ENCODE results near the gene DIP2B. TPM values are rescaled to one million over a fixed set of nuclear protein-coding genes. Genes with fewer than 3 reads are reported as not detected.

The DIP2B gene
- total RNA-seq, 1 donor from 2014 or later = 8.5 TPM

DNA sequence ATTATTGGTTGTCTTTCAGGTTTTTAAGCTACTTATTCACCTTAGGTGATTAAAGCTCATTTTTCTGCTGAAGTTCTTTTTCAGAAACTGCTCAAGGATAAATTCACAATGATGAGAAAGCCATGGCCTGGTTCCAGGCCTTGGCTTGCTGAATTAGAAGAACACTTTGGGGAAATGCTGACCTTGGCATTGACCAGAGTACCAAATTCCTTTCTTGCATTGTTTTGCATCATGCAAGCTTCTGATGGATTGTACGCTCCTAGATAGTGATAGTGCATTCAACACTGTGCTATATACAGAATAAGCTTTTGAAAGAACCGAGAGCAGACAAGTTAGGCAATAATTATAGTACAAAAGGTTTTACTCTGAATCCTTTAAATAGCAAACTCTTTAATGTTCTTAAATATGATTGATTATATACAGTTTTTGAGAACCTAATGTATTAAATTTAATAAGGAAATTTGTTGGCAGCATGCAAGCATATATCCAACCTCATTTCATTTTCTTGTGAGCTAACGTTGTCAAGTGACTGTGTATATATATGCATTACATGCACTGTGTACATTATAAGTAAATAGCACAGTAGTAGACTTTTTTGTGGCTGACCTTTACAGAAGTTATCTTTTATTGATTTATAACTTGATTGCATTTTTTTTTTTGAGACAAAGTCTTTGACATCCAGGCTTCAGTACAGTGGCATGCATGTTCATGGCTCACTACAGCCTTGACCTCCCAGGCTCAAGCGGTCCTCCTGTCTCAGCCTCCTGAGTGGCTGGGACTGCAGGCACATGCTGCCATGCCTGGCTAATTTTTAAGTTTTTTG is 99.2 kb downstream of the DIP2B start:
- H3K27ac ChIP-seq = no peak overlapping the region

DNA sequence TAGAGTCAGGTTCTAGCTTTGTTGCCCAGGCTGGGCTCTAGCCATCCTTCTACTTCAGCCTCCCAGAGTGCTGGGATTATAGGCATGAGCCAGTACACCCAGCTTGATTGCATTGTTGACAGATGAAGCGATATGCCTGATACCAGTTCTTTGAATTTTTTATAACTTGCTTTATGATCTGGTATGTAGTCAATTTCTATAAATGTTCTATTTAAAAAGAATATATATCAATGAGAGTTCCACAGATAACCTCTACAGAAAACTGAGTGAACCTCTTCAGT is 99.8 kb downstream of the DIP2B start:
- DNase-seq (ENCODE audit: low spot score in 2 of 2) = no peak
- Histone ChIP-seq H3K36me3 (no peaks in the 10 kb centered on the region), H3K27ac (no peak overlapping the region)

More for the DNA sequence above, 99.2 kb downstream of the DIP2B start:
- Histone ChIP-seq H3K9me3 (no peaks in the 10 kb centered on the region), H3K4me3 (no peak overlapping the region), H3K27me3 (no peaks in the 10 kb centered on the region), H3K4me1 (peaks cover 0 to 6% of the 10 kb centered on the region in 2 donors), H3K36me3 (no peaks in the 10 kb centered on the region)
- peak in 1 of 2 donors; percentile 71 for DNase-seq (ENCODE audit: low spot score in 2 of 2)
- intact Hi-C loops (cut with DNase I) = no loop called here
- TF ChIP-seq, protein P1, sequence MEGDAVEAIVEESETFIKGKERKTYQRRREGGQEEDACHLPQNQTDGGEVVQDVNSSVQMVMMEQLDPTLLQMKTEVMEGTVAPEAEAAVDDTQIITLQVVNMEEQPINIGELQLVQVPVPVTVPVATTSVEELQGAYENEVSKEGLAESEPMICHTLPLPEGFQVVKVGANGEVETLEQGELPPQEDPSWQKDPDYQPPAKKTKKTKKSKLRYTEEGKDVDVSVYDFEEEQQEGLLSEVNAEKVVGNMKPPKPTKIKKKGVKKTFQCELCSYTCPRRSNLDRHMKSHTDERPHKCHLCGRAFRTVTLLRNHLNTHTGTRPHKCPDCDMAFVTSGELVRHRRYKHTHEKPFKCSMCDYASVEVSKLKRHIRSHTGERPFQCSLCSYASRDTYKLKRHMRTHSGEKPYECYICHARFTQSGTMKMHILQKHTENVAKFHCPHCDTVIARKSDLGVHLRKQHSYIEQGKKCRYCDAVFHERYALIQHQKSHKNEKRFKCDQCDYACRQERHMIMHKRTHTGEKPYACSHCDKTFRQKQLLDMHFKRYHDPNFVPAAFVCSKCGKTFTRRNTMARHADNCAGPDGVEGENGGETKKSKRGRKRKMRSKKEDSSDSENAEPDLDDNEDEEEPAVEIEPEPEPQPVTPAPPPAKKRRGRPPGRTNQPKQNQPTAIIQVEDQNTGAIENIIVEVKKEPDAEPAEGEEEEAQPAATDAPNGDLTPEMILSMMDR (IDR thresholded peaks at IDR 0.05) = no peak

DNA sequence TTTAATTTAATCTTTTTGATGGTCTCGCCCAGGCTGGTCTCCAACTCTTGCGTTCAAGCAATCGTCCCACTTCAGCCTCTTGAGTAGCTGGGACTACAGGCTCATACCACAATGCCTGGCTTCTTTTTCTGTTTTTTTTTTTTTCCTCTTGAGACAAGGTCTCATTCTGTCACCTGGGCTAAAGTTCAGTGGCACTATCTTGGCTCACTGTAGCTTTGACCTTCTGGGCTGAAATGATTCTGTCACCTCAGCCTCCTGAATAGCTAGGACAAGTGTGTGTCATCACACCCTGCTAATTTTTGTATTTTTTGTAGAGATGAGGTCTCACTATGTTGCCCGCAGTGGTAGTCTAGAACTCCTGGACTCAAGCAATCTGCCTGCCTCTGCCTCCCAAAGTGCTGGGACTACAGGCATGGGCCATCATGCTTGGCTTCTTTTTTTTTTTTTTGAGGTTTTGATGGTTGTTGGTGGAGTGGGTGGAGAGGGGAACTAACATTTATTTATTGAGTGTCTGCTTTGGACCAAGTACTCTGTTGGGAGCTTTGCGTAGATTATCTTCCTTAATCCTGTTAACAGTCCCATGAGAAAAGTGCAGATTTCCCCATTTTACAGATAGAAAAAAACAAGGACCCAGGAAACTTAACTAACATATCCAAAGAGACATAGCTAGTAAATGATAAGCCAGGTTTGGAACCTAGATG is 102.0 kb downstream of the DIP2B start:
- no peaks in the 10 kb centered on the region for H3K36me3 ChIP-seq
- no peak overlapping the region for H3K27ac ChIP-seq
- DNase-seq (ENCODE audit: low spot score in 2 of 2) = no peak
- no peaks in the 10 kb centered on the region for H3K27me3 ChIP-seq
- intact Hi-C loops (cut with DNase I) = no loop called here
- peaks cover 0 to 12% of the 10 kb centered on the region in 2 donors for H3K4me1 ChIP-seq
- H3K4me3 ChIP-seq = no peak overlapping the region
- TF ChIP-seq, protein P1 (IDR thresholded peaks at IDR 0.05) = no peak
- H3K9me3 ChIP-seq = no peaks in the 10 kb centered on the region

More for the DNA sequence above, 99.8 kb downstream of the DIP2B start:
- intact Hi-C loops (cut with DNase I) = no loop called here
- Histone ChIP-seq H3K9me3 (no peaks in the 10 kb centered on the region), H3K4me3 (no peak overlapping the region), H3K4me1 (peaks cover 0 to 6% of the 10 kb centered on the region in 2 donors), H3K27me3 (no peaks in the 10 kb centered on the region)
- TF ChIP-seq, protein P1 (IDR thresholded peaks at IDR 0.05) = no peak

DNA sequence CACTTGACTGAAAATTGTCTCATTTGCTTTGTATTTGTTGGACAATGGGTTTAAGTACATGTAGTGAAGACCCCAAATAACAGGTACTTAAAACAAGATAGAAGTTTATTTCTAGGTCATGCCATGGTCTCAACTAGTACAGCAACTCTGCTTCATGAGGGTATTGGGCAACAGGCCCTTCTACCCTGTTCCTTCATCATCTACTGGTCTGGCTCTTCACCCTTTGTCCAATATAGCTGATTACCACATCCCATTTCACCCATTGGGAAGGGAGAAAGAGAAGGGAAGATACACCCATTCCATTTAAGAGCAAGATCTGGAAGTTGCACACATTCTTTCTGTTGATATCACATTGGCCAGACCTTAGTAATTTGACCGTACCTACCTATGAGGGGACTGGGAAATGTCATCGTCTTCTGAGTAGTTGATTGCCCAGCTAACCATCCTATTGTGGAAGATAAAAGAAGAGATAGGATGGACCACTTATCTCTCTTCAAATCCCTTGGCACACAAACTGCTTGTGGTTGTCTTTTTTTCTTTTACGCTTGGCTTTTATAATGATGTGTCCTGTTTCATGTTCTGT is 104.6 kb downstream of the DIP2B start:
- H3K27me3 ChIP-seq = no peaks in the 10 kb centered on the region
- intact Hi-C loops (cut with DNase I) = no loop called here
- no peak overlapping the region for H3K4me3 ChIP-seq
- H3K27ac ChIP-seq = no peak overlapping the region
- DNase-seq (ENCODE audit: low spot score in 2 of 2) = no peak
- TF ChIP-seq, protein P1 (IDR thresholded peaks at IDR 0.05) = no peak
- peaks cover 0 to 6% of the 10 kb centered on the region in 2 donors for H3K4me1 ChIP-seq
- no peaks in the 10 kb centered on the region for H3K9me3 ChIP-seq
- H3K36me3 ChIP-seq = no peaks in the 10 kb centered on the region

DNA sequence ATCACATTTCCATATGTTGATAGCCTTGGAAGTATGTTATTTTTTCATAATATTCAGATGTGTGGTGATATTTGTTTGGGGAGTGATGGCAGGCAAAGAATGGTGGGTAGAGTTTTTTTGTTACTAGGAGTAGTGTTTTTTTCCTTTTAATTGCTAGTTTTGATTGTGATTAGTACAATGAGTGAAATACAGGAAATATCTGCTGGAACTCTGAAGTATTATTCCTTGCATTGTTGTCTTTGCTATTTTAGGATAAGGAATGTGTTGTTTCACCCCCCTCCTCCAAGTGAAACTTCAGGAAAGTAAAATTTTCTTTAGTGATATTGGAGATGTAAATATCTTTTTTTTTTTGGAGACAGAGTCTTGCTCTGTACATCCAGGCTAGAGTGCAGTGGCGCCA is 105.4 kb downstream of the DIP2B start:
- Histone ChIP-seq H3K9me3 (no peaks in the 10 kb centered on the region), H3K27ac (no peak overlapping the region), H3K4me3 (no peak overlapping the region), H3K36me3 (no peaks in the 10 kb centered on the region), H3K4me1 (peaks cover 0 to 6% of the 10 kb centered on the region in 2 donors), H3K27me3 (no peaks in the 10 kb centered on the region)
- TF ChIP-seq, protein P1 (IDR thresholded peaks at IDR 0.05) = no peak
- intact Hi-C loops (cut with DNase I) = no loop called here
- DNase-seq (ENCODE audit: low spot score in 2 of 2) = no peak

Measured in ascending aorta (tissue), 2 donors.